Loucy (cell line): Measurements from ENCODE around the gene FRMD5.

Experiments
- H2AFZ ChIP-seq: fragments of 200-600 bp; sonication (generic); 2 replicates; pipeline ENCODE4 v1.6.0; 2016; ENCODE audit warnings: antibody characterized with exemption, mild to moderate bottlenecking, low read length, moderate library complexity
- H3F3A ChIP-seq: fragments of 200-600 bp; 2 replicates; pipeline ENCODE4 v1.6.0; 2016; ENCODE audit warnings: antibody characterized with exemption, low read depth, mild to moderate bottlenecking
- H3K27me3 ChIP-seq: fragments of 200-600 bp; sonication (generic); 2 replicates; pipeline ENCODE4 v1.6.1; 2014; ENCODE audit warnings: low read length, mild to moderate bottlenecking; ENCODE audit not compliant: insufficient read depth, poor library complexity, severe bottlenecking
- H3K36me3 ChIP-seq: fragments of 200-600 bp; sonication (generic); 2 replicates; pipeline ENCODE4 v1.6.1; 2016; ENCODE audit warnings: low read length; ENCODE audit not compliant: insufficient read depth
- H3K4me1 ChIP-seq: fragments of 200-600 bp; sonication (generic); 2 replicates; pipeline ENCODE4 v1.5.1; 2014; ENCODE audit warnings: low read length, mild to moderate bottlenecking; ENCODE audit not compliant: insufficient read depth, poor library complexity, severe bottlenecking
- H3K4me2 ChIP-seq: fragments of 200-600 bp; sonication (generic); 2 replicates; pipeline ENCODE4 v1.6.0; 2014; ENCODE audit warnings: antibody characterized with exemption, low read length, low read depth, mild to moderate bottlenecking; ENCODE audit not compliant: poor library complexity, severe bottlenecking
- H3K4me3 ChIP-seq: fragments of 200-600 bp; sonication (generic); 2 replicates; pipeline ENCODE4 v1.5.1; 2014; ENCODE audit warnings: low read length, mild to moderate bottlenecking, mixed read lengths; ENCODE audit not compliant: poor library complexity, severe bottlenecking
- H3K79me2 ChIP-seq: fragments of 200-600 bp; sonication (generic); 2 replicates; pipeline ENCODE4 v1.6.1; 2014; ENCODE audit warnings: low read length; ENCODE audit not compliant: insufficient read depth
- H3K9ac ChIP-seq: fragments of 200-600 bp; sonication (generic); 2 replicates; pipeline ENCODE4 v1.6.0; 2014; ENCODE audit warnings: mild to moderate bottlenecking, low read depth, low read length, moderate library complexity; ENCODE audit not compliant: poor library complexity, severe bottlenecking
- H3K9me2 ChIP-seq: fragments of 200-600 bp; sonication (generic); replicated peaks from 2 replicates; pipeline ENCODE4 v1.6.1; 2016; ENCODE audit warnings: low read depth, low read length, mixed read lengths
- H3K9me3 ChIP-seq: fragments of 200-600 bp; sonication (generic); 2 replicates; pipeline ENCODE4 v1.6.1; 2014; ENCODE audit warnings: mild to moderate bottlenecking, antibody characterized with exemption, low read length, low read depth; ENCODE audit not compliant: insufficient read depth
- H4K20me1 ChIP-seq: fragments of 200-600 bp; sonication (generic); 2 replicates; pipeline ENCODE4 v1.6.0; 2014; ENCODE audit warnings: antibody characterized with exemption, low read length, mild to moderate bottlenecking; ENCODE audit not compliant: insufficient read depth, poor library complexity, severe bottlenecking
- CTCF ChIP-seq: fragments of 200-600 bp; sonication (generic); conservative IDR thresholded peaks from 2 replicates; pipeline ENCODE4 v1.5.1; 2014; ENCODE audit warnings: mild to moderate bottlenecking, antibody characterized with exemption, low read length
- EZH2phosphoT487 ChIP-seq: fragments of 200-600 bp; IDR thresholded peaks from 2 replicates; pipeline ENCODE4 v1.6.1; 2018; ENCODE audit warnings: antibody characterized with exemption, mild to moderate bottlenecking, moderate library complexity, borderline replicate concordance

Gene FRMD5

GRCh38 chr15:43905755-43906154, 289.3 kb downstream of the FRMD5 start:
- H3K27me3 ChIP-seq, result no peaks in the 10 kb centered on the region
- H3K9me3 ChIP-seq, result no peaks in the 10 kb centered on the region
- H3F3A ChIP-seq, result no peaks in the 10 kb centered on the region
- no peaks in the 10 kb centered on the region for H4K20me1 ChIP-seq
- no peak overlapping the region for H3K9ac ChIP-seq
- H3K4me2 ChIP-seq, result no peak overlapping the region
- TF ChIP-seq CTCF (no peak), EZH2phosphoT487 (no peak)
- peaks cover 5% of the 10 kb centered on the region for H3K4me1 ChIP-seq
- no peaks in the 10 kb centered on the region for H3K79me2 ChIP-seq
- H3K36me3 ChIP-seq, result no peaks in the 10 kb centered on the region
- no peaks in the 10 kb centered on the region for H3K9me2 ChIP-seq
- no peak overlapping the region for H2AFZ ChIP-seq
- no peak overlapping the region for H3K4me3 ChIP-seq

GRCh38 chr15:43903864-43904290, 291.2 kb downstream of the FRMD5 start:
- no peaks in the 10 kb centered on the region for H3K9me3 ChIP-seq
- no peaks in the 10 kb centered on the region for H3K79me2 ChIP-seq
- H4K20me1 ChIP-seq, result no peaks in the 10 kb centered on the region
- H3K4me1 ChIP-seq, result peaks cover 5% of the 10 kb centered on the region
- no peak overlapping the region for H3K4me3 ChIP-seq
- no peaks in the 10 kb centered on the region for H3K9me2 ChIP-seq
- H3K36me3 ChIP-seq, result no peaks in the 10 kb centered on the region
- no peak overlapping the region for H3K9ac ChIP-seq
- TF ChIP-seq EZH2phosphoT487 (no peak), CTCF (peak; percentile 96)
- H3K4me2 ChIP-seq, result peak overlapping the region; percentile 35
- no peaks in the 10 kb centered on the region for H3F3A ChIP-seq
- H3K27me3 ChIP-seq, result no peaks in the 10 kb centered on the region
- H2AFZ ChIP-seq, result peak overlapping the region; percentile 81

- Histone ChIP-seq H2AFZ (no peak overlapping the region), H3K4me2 (no peak overlapping the region), H3F3A (no peaks in the 10 kb centered on the region), H3K9me2 (no peaks in the 10 kb centered on the region), H3K9ac (no peak overlapping the region), H3K36me3 (no peaks in the 10 kb centered on the region), H3K79me2 (no peaks in the 10 kb centered on the region), H3K4me3 (no peak overlapping the region), H3K27me3 (no peaks in the 10 kb centered on the region), H3K9me3 (no peaks in the 10 kb centered on the region), H3K4me1 (peaks cover 5% of the 10 kb centered on the region), H4K20me1 (no peaks in the 10 kb centered on the region)
- TF ChIP-seq CTCF, result no peak
- no peak for TF ChIP-seq EZH2phosphoT487
These were observed 293.6 kb downstream of the FRMD5 start for GRCh38 chr15:43901495-43901894.
